Renal cortical epithelial cell (primary cell): ENCODE measurements around the gene PKDREJ. TPM values are rescaled to one million over a fixed set of nuclear protein-coding genes. Genes with fewer than 3 reads are reported as not detected.
"Not testable (repeated sequence)": the region's sequence is repeated elsewhere in the genome, so short reads cannot be mapped to it uniquely, and the experiment has no call there.

Experiments
- DNase-seq: peaks from one replicate; pipeline ENCODE4 v3.0.0-alpha.2; 2011; ENCODE audit warnings: low read depth
- total RNA-seq: library from RNA; depleted of rRNA; stranded (reverse); fragments of >200 nt; gene quantifications from 2 replicates; pipeline ENCODE4 v1.2.3, GENCODE V29; 2014

Gene PKDREJ
- total RNA-seq, result not detected in 2 replicates

GRCh38 chr22:46263216-46263590 is at the start of gene PKDREJ:
TSS of gene PKDREJ (minus strand) at chr22:46263343. CDS start at chr22:46263322, 21 bp downstream.
- DNase-seq, result no peak

GRCh38 chr22:46312848-46313247 is 49.7 kb upstream of the PKDREJ start:
- DNase-seq, result not testable (repeated sequence)

GRCh38 chr22:46312056-46312455 is 48.9 kb upstream of the PKDREJ start:
- no peak for DNase-seq

GRCh38 chr22:46309526-46310085 is 46.5 kb upstream of the PKDREJ start:
- no peak for DNase-seq

- DNase-seq, result no peak
Observed at GRCh38 chr22:46308283-46308988, 45.3 kb upstream of the PKDREJ start.

GRCh38 chr22:46303347-46303965 is 40.3 kb upstream of the PKDREJ start:
- peak; percentile 62 for DNase-seq

- no peak for DNase-seq
Observed at GRCh38 chr22:46300491-46300890, 37.3 kb upstream of the PKDREJ start.

- no peak for DNase-seq
Observed at GRCh38 chr22:46299101-46299500, 36.0 kb upstream of the PKDREJ start.

- peak; percentile 9 for DNase-seq
Observed at GRCh38 chr22:46297151-46297812, 34.1 kb upstream of the PKDREJ start.

- DNase-seq, result peak; percentile 94
Observed at GRCh38 chr22:46296257-46297150, 33.4 kb upstream of the PKDREJ start, which contains the start of gene GTSE1. TSS of gene GTSE1 (plus strand) at chr22:46296870. CDS start at chr22:46297401, 531 bp downstream.

- no peak for DNase-seq
Observed at GRCh38 chr22:46295277-46295971, 32.3 kb upstream of the PKDREJ start.

GRCh38 chr22:46294784-46295183 is 31.6 kb upstream of the PKDREJ start:
- DNase-seq, result no peak

GRCh38 chr22:46293577-46294260 is 30.6 kb upstream of the PKDREJ start:
- no peak for DNase-seq

- no peak for DNase-seq
Observed at GRCh38 chr22:46292732-46293131, 29.6 kb upstream of the PKDREJ start.

GRCh38 chr22:46292173-46292572 is 29.0 kb upstream of the PKDREJ start:
- DNase-seq, result no peak

GRCh38 chr22:46290843-46291785 is 28.0 kb upstream of the PKDREJ start:
- no peak for DNase-seq

GRCh38 chr22:46290121-46290842 is 27.1 kb upstream of the PKDREJ start:
- DNase-seq, result no peak

GRCh38 chr22:46289244-46289891 is 26.2 kb upstream of the PKDREJ start:
- DNase-seq, result no peak
